COR-L47 (cell line): ENCODE data around the gene CDHR3.

Experiments
- DNase-seq: peaks from one replicate; lab custom pipeline; 2025; lab: John Stamatoyannopoulos, UW

The CDHR3 gene

GRCh38 chr7:106023369-106024322, 60.6 kb downstream of the CDHR3 start:
- DNase-seq: no peak

DNA sequence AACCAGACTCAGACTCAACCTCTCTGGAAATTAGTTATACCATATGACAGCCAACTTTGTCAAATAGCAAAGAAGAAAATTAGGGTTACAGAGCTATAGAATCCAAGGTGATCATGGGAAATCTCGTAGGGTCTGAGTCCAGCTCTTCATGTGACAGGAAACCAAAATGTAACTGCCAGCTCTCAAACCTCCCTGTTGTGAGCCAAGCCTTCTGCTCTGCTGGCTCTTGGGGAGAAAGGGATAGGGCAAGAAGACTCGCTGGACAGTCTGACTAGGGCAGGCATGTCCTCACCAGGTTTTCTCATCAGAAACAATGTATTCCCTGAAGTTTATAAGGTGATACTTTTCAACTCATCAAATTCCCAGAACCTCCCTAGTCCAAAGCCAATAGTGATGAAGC, 63.0 kb downstream of the CDHR3 start:
- no peak for DNase-seq

- DNase-seq: no peak
These were observed 66.4 kb downstream of the CDHR3 start for GRCh38 chr7:106029451-106029850.

DNA sequence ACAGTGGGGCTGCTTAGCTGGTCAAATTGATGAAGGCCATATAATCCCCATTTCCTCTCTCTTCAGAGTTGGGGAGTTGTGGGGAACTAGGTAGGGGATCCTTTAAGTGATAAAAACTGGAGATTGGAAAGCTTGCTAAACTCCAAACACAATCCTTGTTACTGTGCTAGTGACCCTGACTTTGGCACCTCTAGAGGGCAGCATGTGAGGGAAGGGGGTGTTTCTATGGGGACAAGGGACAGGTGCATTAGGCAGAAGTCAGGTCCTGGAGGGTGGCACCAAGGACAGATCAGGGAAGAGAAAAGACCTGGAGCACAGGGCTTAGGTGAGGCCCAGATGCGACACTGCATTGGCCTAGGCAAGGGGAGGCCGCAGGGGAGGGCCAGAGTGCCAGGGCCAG, 66.9 kb downstream of the CDHR3 start:
- DNase-seq: no peak

DNA sequence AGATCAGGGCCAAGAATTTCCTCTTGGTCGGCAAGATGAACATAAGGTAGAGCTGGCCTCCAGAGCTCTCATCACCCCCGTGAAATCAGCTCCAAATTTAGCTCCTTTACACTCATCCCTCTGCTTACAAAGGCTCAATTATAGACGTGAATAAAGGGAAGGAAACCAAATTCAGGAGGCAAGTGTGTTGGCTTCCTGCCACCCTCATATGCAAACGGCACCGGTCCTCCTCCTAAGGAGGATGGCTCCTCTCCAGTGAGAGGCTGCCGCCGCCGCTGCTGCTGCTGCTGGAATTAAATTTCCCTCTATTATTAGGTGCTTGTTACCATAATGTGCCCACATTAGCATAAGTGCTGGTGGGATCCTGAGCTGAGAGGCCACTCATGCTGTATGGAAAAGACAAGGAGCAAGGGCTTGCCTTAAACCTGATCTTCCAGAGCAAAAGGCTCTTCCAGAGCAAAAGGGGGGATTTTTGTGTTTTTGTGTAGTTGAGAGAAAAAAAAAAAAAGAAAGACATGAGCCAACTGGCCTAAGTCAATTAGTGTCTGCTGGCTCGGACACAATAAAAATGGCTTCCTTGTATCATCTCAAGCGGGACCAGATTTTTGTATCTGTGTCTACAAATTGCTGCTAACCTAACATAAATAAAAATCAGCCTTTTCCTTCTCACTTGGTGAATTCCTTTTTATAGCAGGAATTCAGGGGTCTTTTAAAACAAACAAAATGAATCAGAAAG, 68.4 kb downstream of the CDHR3 start:
- DNase-seq: peak; percentile 62

DNA sequence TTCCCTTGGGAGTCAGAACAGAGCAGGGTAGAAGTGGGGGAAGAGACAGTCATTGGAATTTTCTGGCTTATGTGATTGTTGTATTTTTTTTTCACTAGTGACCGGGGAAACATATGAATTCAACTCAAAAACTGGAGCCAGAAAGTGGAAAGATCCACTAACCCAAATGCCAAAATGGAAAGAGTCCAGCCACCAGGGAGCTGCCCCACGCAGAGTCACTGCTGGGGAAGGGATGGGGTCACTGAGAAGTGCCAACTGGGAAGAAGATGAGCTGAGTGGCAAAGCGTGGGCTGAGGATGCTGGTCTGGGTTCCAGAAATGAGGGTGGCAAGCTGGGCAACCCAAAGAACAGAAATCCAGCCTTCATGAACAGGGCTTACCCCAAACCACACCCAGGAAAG, 69.2 kb downstream of the CDHR3 start:
- no peak for DNase-seq

GRCh38 chr7:106033735-106034134, 70.7 kb downstream of the CDHR3 start:
- no peak for DNase-seq

DNA sequence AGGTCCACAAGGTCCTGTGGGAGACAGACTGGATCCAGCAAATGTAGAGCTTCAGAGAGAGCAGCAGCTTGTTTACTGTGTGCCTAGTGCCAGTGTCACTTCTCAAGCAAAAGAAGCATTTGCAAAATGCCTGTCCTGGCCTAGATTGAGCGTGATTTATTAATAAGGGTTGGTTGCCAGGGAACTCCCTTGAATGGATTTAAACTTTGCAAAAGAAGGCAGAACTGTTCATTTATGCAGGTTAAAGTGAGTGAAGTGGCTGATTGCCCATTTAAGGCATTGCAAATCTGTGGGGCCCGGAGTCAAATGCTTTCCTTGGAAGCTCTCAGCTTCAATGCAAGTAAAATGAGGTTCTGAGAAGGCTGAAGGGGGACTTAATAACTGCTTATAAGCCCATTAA, 71.3 kb downstream of the CDHR3 start:
- DNase-seq: no peak

DNA sequence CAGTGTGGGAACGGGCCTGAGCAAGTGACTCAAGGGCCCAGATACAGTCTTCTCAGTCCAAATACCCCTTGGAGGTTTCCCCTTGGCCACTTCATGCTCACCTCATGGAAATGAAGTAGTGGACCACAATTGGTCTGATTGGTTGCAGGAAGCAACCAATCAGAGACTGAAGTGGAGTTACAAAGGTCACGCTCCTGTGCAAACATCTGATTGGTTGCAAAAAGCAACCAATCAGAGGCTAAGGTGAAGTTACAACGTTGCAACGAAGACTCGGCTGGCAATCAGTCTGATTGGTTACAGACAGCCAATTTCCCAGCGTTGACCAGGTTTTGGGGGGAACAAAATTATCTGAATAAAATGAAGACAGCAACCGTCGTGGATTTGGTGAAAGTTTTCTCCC, 72.5 kb downstream of the CDHR3 start:
- no peak for DNase-seq

GRCh38 chr7:106036004-106036403, 72.9 kb downstream of the CDHR3 start:
- DNase-seq: no peak

DNA sequence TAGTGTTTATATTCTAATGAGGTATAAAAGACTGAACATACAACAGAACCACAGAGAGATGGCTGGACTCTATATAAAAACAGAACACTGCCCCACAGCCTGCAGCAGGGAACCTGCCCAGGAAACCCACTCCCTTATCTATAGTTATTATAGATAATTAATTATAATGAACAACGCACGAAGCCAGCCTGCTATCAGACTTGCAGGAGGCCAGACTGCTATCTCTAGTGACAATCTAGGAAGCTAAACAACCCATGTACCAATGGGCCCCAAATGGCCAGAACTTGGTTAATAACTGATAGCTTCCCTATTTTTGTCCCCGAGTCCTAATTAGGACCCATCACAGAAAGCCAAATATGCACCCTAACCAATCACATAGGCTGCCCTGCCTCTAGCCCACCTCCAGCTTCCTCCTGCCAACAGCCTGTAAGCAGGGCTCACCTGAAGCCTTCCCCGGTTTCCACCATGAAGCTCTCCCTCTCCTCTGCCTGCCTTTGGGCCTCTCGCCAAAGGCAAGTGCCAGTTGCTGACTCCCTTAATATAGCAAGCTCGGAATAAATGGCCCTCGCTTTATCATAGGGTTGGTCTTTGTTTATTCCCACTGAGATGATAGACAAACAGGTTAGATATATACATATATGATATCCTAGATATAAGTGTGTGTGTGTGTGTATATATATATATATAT, 74.6 kb downstream of the CDHR3 start:
- no peak for DNase-seq

DNA sequence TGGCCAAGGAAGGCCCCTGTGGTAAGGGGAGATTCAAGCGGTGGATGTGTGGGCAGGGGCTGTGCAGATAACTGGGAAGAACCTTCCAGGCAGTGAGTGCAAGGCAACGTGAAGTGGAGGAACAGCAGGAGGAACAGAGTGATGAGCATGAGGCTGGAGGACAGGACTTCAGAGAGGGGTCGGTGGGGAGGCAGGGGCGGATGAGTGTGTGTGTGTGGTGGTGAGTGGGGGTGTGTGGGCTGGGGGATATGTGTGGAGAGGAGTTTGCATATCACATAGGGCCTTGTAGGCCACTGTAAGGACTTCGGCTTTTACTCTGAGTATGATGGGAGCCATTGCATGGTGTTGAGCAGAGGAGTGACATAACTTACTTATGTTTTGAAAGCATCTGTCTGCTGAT, 75.2 kb downstream of the CDHR3 start:
- DNase-seq: no peak

DNA sequence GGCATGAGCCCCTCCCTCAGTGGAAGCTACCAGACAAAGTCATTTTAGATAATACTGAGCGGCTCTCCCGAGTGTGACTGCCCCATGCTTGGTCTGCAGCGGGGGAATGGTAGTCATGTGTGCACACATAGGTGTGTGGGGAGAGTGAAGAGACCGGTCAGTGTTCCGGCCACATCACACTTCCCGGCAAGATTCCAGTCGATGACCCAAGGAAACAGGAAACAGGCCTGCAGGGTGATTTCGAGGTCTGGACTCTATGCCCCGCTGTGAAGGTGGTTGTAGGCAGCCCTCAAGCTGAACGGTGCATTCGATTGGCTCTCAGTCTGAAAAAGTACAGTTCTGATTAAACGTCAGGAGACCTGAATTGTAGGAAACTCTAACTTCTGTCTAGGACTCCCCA, 75.9 kb downstream of the CDHR3 start:
- DNase-seq: no peak

DNA sequence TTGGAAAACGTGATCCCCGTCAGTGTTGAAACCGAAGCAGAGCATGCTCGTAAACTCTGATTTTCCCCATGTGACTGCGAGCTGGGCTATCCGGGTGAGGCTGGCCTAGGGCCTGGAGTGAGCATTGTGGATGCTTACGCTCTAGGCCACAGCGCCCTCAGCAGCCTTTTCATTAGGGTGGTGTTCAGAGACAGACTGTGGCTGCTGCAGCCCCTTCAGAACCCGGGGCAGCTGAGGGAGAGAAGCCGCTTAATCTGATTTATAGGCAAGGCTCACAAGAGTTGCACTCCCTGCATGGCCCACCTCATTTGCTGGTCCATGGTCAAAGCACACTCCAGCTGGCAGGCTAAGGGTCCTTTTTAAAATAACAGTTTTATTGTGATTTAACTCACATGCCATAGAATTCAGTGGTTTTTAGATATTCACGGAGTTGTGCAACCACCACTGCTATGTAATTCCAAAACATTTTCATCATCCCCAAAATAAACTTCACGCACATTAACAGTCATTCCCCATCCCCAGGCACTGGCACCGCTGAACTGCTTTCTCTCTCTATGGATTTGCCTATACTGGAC, 76.5 kb downstream of the CDHR3 start:
- no peak for DNase-seq

DNA sequence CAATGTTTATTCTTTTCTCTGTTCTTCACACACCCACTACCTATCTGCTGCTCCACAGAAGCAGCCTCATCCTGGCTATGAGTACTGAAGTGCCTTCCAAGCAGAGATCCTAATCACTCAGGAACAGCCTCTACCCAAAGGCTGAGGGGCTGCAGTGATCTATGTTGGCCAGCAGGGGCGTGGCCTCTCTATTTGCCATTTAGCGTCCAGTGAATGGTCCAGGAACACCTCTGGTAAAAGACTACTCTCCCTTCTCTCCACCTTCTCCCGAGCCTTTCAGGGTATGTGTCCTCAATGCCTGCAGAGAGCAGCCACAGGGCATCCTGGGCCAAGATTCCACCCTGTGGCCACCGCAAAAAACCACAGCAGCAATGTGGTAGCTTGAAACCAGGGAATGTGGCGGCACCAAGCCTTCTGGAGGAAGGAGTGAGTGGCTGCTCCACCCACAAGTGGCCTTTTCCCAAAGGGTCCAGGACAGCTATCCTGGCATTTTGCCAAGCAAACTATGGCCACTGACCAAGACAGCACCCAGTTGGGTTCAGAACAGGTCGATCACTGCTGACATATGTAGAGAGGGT, 78.2 kb downstream of the CDHR3 start:
- peak; percentile 46 for DNase-seq

DNA sequence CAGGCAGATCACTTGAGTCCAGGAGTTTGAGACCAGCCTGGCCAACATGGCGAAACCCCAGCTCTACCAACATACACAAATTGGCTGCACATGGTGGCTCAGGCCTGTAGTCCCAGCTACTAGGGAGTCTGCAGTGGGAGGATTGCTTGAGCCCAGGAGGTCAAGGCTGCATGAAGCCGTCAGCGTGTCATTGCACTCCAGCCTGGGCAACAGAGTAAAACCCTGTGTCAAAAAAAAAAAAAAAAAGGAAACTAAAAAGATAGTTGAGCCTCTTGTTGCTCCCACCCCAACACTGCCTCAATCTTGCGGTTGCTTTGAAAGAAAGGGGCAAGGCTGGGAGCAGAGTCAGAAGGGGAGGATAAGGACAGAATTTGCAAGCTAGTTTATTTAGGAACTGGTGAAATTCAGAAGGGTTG, 79.1 kb downstream of the CDHR3 start:
- DNase-seq: no peak

- no peak for DNase-seq
These were observed 82.1 kb downstream of the CDHR3 start for GRCh38 chr7:106045139-106045538.

- DNase-seq: no peak
These were observed 82.5 kb downstream of the CDHR3 start for GRCh38 chr7:106045586-106045985.

GRCh38 chr7:106047184-106047583, 84.1 kb downstream of the CDHR3 start:
- DNase-seq: no peak

DNA sequence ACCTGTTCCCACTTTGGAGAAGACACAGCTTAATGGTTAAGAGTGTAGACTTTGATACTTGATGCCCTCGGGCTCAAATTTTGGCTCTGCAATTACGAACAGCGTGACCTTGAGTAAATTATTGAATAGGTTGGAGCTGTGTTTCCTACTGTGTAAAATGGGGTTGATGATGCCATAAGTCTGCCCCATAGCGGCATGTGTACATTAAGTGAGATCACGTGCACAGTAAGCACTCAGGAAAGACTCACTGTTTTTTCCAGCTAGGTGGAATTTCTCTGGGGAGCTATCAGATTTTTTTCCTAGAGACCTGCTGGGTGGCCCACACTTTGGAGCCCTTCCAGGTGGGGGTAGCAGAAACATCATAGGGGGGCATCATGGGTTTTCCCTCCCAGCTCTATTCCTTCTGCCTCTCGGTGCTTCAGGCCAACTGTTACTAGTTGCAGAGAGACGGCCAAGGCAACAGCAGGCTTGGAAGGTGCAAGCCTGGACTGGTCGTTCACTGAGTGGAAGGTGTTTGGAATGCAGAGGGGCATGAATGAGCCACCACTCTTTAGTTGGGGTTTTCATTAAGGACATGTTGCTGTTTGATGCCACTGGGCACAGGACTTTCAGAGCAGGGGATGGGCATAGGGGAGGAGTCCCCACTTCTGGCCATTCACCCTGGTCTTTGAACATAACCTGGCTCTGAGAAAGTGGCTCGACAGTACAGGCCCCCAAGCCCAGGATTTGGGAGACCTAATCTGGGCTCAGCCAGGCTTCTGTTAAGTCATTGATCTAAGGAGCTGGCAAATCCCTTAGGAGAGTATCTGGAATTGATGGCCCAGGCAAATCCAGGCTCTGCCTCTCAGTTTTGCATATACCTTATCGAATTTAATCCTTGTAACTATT, 85.0 kb downstream of the CDHR3 start:
- no peak for DNase-seq

DNA sequence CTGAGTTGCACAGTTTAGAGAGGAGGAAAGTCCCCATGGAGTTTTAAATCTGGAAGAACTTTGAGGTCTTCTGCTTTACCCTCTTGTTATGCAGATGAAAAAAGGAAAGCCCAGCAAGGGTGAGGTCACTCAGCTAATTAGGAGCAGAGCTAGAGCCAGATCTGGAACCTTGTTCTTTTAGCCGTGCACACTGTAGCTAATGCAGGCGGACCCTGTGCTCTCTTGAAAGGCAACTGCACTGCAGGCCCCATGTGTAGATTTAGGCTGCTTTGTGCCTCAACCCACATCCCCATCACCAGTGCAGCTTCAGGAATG, 85.6 kb downstream of the CDHR3 start:
- no peak for DNase-seq
